Measurements from ENCODE around the gene MCM3AP. TPM values are rescaled to one million over a fixed set of nuclear protein-coding genes. Genes with fewer than 3 reads are reported as not detected.

The MCM3AP gene
- total RNA-seq, 4 donors from 2014 or later: 55.3 to 170 (median 95.2) TPM

DNA sequence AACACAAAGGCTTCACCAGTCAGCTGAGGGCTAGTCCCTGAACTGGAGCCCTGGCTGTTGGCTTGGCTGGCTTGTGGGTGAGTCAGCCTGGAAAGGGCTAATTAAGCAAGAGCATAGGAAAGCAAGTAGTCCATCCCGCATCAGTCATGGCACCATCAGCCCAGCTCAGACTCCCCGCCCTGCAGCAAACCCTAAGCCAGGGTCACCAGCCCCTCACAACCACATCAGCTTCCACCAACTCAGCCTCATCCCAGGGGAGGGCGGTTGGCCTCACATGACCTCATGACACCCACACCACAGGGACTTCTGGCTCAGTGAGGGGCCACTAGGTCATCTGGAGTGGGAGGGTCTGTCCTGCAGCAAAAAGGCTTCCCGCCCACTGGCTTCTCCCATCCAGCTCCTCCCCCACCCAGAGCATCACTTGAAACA lies 94.1 kb downstream of the MCM3AP start:
- TF ChIP-seq, protein P1, sequence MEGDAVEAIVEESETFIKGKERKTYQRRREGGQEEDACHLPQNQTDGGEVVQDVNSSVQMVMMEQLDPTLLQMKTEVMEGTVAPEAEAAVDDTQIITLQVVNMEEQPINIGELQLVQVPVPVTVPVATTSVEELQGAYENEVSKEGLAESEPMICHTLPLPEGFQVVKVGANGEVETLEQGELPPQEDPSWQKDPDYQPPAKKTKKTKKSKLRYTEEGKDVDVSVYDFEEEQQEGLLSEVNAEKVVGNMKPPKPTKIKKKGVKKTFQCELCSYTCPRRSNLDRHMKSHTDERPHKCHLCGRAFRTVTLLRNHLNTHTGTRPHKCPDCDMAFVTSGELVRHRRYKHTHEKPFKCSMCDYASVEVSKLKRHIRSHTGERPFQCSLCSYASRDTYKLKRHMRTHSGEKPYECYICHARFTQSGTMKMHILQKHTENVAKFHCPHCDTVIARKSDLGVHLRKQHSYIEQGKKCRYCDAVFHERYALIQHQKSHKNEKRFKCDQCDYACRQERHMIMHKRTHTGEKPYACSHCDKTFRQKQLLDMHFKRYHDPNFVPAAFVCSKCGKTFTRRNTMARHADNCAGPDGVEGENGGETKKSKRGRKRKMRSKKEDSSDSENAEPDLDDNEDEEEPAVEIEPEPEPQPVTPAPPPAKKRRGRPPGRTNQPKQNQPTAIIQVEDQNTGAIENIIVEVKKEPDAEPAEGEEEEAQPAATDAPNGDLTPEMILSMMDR (IDR thresholded peaks at IDR 0.05; ENCODE audit: low read depth): no peak

DNA sequence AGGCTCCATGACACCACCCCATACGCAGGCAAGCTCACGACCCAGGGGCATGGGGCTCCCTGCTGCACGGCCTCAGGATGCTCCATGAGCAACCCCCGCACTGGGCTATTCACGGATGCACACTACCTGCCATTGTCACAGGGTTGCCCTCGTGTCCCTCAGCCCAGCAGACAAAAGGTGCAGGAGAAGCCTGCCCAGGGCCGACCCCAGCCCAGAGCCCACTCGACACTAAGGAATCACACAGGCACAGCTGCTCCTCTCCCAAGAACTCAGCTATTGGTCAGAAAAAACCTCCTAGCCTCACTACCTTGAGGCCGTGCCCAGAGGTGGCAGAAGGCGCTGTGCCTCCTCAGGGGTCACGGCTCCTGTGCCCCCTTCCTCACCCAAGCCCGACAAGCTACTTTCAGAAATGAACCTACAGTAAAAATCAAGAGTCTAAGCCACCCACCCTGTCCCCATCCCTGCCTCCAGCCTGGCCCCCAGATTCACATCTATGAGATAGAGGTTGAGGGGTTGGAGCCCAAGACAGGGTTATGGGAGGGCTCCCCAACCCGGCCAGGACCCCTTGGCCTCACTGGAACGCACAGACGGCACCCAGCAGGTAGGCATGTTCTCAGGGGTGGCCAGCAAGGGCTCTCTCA lies 94.8 kb downstream of the MCM3AP start:
- TF ChIP-seq, protein P1 (IDR thresholded peaks at IDR 0.05; ENCODE audit: low read depth): no peak

DNA sequence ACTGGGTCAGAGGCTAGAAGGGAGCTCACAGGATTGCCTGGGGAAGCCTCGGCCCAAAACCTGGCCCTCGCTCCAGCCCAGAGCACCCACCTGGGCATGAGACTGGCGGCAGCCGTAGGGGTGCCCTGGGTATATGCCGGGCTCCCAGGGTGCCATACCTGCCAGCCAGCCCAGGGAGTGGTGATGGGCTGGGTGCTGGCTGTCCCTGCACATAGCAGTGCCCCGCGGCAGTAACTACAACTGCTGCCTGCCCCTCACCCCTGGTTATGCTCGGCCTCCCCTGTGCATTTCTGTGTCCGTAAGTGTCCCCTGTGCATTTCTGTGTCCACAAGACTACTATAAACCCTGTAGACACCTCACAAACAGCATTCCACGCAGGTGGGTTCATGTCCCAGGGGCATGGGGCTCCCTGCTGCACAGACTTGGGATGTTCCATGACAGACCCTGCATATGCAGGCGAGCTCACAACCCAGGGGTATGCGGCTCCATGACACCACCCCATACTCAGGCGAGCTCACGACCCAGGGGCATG lies 95.4 kb downstream of the MCM3AP start:
- TF ChIP-seq, protein P1 (IDR thresholded peaks at IDR 0.05; ENCODE audit: low read depth): no peak

DNA sequence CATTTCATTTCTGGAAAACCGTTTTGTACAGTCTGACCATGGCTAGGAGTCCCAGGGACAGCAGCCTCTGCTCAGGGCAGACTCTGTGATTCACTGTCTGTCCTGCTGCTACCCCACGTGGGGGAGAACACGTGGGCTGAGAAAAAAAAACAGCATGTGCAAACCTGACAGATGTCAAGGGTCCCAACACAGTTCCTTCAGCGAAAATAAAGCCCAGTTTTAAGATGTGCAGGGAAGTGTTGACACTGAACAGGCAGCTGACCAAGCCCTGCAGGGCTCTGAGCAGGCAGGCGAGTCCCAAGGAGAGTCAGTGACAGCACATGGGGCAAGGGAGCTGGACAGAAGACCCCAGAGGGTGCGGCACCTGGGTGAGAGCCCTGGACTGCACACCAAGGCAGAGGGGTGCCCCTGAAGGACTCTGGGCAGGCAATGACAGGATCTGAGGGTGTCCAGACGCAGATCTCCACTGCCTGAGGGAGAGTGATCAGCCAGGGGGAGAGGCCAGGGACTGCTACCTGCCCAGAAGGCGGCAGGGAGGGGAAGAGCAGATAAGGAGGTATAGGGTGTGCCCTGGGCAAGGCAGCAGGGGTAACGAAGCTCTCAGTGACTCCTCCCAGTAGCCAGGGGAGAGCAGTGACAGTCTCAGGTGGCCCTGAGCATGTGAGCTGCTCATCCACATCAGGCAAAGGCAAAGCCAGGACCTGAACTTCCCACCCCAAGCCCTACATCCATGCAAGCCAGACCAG lies 96.0 kb downstream of the MCM3AP start:
- TF ChIP-seq, protein P1 (IDR thresholded peaks at IDR 0.05; ENCODE audit: low read depth): no peak

DNA sequence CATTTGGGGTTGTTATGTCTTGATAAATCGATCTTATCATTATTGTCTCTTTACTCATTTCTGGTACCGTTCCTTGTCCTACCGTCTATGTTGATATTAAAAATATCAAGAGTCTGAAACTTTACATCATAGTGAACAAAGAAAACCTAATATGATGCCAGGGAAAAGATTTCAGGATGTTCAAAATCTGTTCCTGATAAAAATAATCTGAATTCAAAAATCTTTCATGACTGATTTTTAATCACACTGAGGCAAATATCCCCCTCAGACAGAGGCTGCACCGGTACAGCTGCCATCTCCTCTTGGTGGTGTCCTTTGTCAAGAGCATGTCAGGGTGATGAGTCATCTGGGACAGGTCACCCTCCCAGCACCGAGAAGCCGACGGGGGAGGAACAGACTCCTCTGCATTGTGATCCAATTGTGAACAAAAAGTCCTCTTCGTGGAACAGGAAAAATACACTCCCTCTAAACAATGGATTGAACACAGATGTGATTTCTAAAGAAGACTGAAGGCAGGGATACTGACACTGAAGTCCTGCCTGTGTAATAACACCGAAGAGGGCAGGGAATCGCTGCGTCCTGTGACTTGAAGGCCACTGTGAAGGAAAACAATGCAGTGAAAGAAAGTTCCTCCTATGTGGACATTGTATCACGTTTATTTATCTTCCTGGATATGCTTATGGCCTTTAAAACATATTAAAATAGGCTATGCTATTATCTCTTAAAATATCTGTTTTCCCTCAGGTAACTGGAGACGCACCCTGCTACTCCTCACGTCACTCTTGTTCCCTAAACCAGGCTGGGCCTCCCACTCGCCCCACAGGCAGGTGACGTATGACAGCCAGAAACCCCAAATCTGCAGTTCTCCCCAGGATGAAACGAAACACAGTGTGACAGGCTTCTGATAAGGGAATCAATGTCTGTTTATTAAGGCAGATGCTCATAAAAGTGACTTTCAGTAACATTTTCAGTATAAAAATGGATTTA lies 96.9 kb downstream of the MCM3AP start:
- TF ChIP-seq, protein P1 (IDR thresholded peaks at IDR 0.05; ENCODE audit: low read depth): no peak

DNA sequence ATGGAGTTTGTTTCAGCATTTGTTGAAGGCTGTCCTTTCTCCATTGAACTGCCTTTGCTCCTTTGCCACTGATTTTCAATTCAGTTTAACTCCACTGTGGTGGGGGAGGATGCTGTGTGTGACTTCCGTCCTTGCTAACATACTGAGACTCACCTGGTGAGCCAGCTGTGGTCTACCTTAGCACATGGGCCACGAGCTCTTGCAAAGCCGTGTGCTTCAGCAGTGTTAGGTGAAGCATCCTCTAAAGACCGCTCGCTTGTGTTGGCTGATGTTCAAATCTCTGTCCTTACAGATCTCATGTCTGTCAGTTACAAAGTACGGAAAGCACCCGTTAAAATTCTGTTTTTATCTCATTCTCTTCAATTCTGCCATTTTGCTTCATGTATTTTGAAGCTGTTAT lies 97.6 kb downstream of the MCM3AP start:
- TF ChIP-seq, protein P1 (IDR thresholded peaks at IDR 0.05; ENCODE audit: low read depth): no peak
